ENCODE results near the gene WNT4. TPM values are rescaled to one million over a fixed set of nuclear protein-coding genes. Genes with fewer than 3 reads are reported as not detected.

Gene WNT4
- total RNA-seq, 1 experiment from 2014 or later = 0.92 TPM

GRCh38 chr1:22090867-22091266 lies 52.0 kb downstream of the WNT4 start:
- BruUV-seq (replicated peaks) = no TSS peak
- H3K4me1 ChIP-seq (ENCODE audit: control insufficient read depth, insufficient read depth, low read length) = peaks cover 18% of the 10 kb centered on the region
- TF ChIP-seq POLR2AphosphoS5 (IDR thresholded peaks at IDR 0.05; ENCODE audit: low read depth, low read length) (no peak), TCF7L2 (IDR thresholded peaks at IDR 0.05; ENCODE audit: low read depth, low read length) (no peak)
- ChIA-PET CTCF (no interaction called here), POLR2A (no interaction called here)
- no peaks in the 10 kb centered on the region for H3K27me3 ChIP-seq (ENCODE audit: control insufficient read depth, insufficient read depth, low read length)
- peaks cover 29% of the 10 kb centered on the region for H3K36me3 ChIP-seq (ENCODE audit: control insufficient read depth, insufficient read depth, low read length)
- no peaks in the 10 kb centered on the region for H3K9me3 ChIP-seq (ENCODE audit: control insufficient read depth, insufficient read depth, low read depth, low read length)
- in situ Hi-C loops (cut with HindIII; ENCODE audit: low pct_unique_long_range_greater_than_20kb, low sequenced_read_pairs) = no loop called here
- H3K4me3 ChIP-seq (ENCODE audit: low read depth in 2 of 2, low read length in 2 of 2) = no peak overlapping the region
- DNase-seq (ENCODE audit: low read depth, low spot score) = no peak
- no peak overlapping the region for H3K27ac ChIP-seq (ENCODE audit: low read length)
- intact Hi-C loops (cut with micrococcal nuclease; ENCODE audit: unreplicated experiment) = no loop called here
- ATAC-seq = no peak

DNA sequence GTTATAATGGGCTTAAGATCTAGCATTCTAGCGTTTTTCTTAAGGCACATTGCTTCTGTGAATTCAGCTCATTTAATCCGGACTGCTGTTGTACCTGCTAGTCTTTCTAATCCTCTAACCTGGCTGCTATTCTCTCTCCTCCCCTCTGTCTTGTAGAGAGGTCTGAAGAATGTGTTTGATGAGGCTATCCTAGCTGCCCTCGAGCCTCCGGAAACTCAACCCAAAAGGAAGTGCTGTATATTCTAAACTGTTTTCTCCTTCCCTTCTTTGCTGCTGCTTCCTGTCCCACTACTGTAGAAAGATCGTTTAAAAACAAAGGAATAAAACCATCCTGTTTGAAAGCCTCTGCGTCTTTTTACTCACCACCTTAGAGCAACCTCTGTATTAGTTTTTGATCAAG lies 53.1 kb downstream of the WNT4 start:
- no peak overlapping the region for H3K4me3 ChIP-seq (ENCODE audit: low read depth in 2 of 2, low read length in 2 of 2)
- in situ Hi-C loops (cut with HindIII; ENCODE audit: low pct_unique_long_range_greater_than_20kb, low sequenced_read_pairs) (no loop called here), intact Hi-C loops (cut with micrococcal nuclease; ENCODE audit: unreplicated experiment) (no loop called here)
- no peak overlapping the region for H3K27ac ChIP-seq (ENCODE audit: low read length)
- no peaks in the 10 kb centered on the region for H3K27me3 ChIP-seq (ENCODE audit: control insufficient read depth, insufficient read depth, low read length)
- no peaks in the 10 kb centered on the region for H3K9me3 ChIP-seq (ENCODE audit: control insufficient read depth, insufficient read depth, low read depth, low read length)
- CTCF ChIA-PET = no interaction called here
- no peak for TF ChIP-seq SIN3A (IDR thresholded peaks at IDR 0.05; ENCODE audit: borderline replicate concordance, insufficient read depth, low read depth, low read length)
- no peak for TF ChIP-seq CTCF (IDR thresholded peaks at IDR 0.05)
- TF ChIP-seq POLR2AphosphoS5 (IDR thresholded peaks at IDR 0.05; ENCODE audit: low read depth, low read length) = no peak
- no peak for TF ChIP-seq TCF7L2 (IDR thresholded peaks at IDR 0.05; ENCODE audit: low read depth, low read length)
- TF ChIP-seq, protein P1, sequence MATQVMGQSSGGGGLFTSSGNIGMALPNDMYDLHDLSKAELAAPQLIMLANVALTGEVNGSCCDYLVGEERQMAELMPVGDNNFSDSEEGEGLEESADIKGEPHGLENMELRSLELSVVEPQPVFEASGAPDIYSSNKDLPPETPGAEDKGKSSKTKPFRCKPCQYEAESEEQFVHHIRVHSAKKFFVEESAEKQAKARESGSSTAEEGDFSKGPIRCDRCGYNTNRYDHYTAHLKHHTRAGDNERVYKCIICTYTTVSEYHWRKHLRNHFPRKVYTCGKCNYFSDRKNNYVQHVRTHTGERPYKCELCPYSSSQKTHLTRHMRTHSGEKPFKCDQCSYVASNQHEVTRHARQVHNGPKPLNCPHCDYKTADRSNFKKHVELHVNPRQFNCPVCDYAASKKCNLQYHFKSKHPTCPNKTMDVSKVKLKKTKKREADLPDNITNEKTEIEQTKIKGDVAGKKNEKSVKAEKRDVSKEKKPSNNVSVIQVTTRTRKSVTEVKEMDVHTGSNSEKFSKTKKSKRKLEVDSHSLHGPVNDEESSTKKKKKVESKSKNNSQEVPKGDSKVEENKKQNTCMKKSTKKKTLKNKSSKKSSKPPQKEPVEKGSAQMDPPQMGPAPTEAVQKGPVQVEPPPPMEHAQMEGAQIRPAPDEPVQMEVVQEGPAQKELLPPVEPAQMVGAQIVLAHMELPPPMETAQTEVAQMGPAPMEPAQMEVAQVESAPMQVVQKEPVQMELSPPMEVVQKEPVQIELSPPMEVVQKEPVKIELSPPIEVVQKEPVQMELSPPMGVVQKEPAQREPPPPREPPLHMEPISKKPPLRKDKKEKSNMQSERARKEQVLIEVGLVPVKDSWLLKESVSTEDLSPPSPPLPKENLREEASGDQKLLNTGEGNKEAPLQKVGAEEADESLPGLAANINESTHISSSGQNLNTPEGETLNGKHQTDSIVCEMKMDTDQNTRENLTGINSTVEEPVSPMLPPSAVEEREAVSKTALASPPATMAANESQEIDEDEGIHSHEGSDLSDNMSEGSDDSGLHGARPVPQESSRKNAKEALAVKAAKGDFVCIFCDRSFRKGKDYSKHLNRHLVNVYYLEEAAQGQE (IDR thresholded peaks at IDR 0.05; ENCODE audit: insufficient read depth in 1 of 2, low read depth in 2 of 2, low read length in 1 of 2) = no peak
- DNase-seq (ENCODE audit: low read depth, low spot score) = no peak
- H3K4me1 ChIP-seq (ENCODE audit: control insufficient read depth, insufficient read depth, low read length) = peaks cover 18% of the 10 kb centered on the region
- POLR2A ChIA-PET = interaction anchor here (0.5 to 0.6 kb wide), 2 partner anchors 21 to 68 kb away, joined by 10 to 13 read pairs; no protein-coding TSS in a partner anchor
- no TSS peak for BruUV-seq (replicated peaks)
- 0 out of 2 replicates have a peak, but pooled peaks have one; percentile 31 for ATAC-seq
- peaks cover 29% of the 10 kb centered on the region for H3K36me3 ChIP-seq (ENCODE audit: control insufficient read depth, insufficient read depth, low read length)

DNA sequence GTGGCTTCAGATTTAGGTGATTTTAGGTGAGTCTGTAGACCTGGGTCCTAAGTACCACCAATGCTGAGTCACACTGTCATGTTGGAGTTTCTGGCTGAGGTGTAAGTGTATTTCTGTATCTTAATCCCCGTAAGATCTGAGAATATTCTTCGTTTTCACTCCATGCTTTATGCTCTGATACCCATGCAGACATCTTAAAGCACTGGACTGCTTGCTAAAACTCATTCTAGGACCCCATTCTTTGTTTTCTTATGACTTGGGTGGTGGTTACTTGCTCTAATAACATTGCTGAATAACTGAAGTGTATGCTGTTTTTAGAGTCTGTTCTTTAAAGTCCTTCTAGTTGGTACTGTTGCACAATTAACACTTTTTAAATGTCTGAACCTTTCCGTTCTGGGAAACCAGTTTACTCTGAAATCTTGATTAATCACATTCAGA lies 53.7 kb downstream of the WNT4 start:
- ATAC-seq (no peak), DNase-seq (ENCODE audit: low read depth, low spot score) (no peak)
- intact Hi-C loops (cut with micrococcal nuclease; ENCODE audit: unreplicated experiment) (no loop called here), in situ Hi-C loops (cut with HindIII; ENCODE audit: low pct_unique_long_range_greater_than_20kb, low sequenced_read_pairs) (no loop called here)
- Histone ChIP-seq H3K27me3 (ENCODE audit: control insufficient read depth, insufficient read depth, low read length) (no peaks in the 10 kb centered on the region), H3K36me3 (ENCODE audit: control insufficient read depth, insufficient read depth, low read length) (peaks cover 29% of the 10 kb centered on the region), H3K4me1 (ENCODE audit: control insufficient read depth, insufficient read depth, low read length) (peaks cover 18% of the 10 kb centered on the region), H3K27ac (ENCODE audit: low read length) (no peak overlapping the region), H3K9me3 (ENCODE audit: control insufficient read depth, insufficient read depth, low read depth, low read length) (no peaks in the 10 kb centered on the region), H3K4me3 (ENCODE audit: low read depth in 2 of 2, low read length in 2 of 2) (no peak overlapping the region)
- TF ChIP-seq CTCF (IDR thresholded peaks at IDR 0.05) (no peak), POLR2AphosphoS5 (IDR thresholded peaks at IDR 0.05; ENCODE audit: low read depth, low read length) (no peak), SIN3A (IDR thresholded peaks at IDR 0.05; ENCODE audit: borderline replicate concordance, insufficient read depth, low read depth, low read length) (no peak), TCF7L2 (IDR thresholded peaks at IDR 0.05; ENCODE audit: low read depth, low read length) (no peak)
- TF ChIP-seq, protein P1 (IDR thresholded peaks at IDR 0.05; ENCODE audit: insufficient read depth in 1 of 2, low read depth in 2 of 2, low read length in 1 of 2) = no peak
- ChIA-PET CTCF (no interaction called here), POLR2A (interaction anchor here (0.5 to 0.6 kb wide), 2 partner anchors 21 to 68 kb away, joined by 10 to 13 read pairs; no protein-coding TSS in a partner anchor)
- no TSS peak for BruUV-seq (replicated peaks)
